Nephron (organoid): ENCODE measurements around the gene UBE2V1.

ENCODE experiments used
- H3K27ac Mint-ChIP-seq, 3 experiments: 2 replicates each; pipeline ENCODE4 v1.8.0; 2020; ENCODE audit warnings: mixed read lengths in 3 of 3, mild to moderate bottlenecking in 2 of 3, moderate library complexity in 1 of 3
- H3K27me3 Mint-ChIP-seq: 2 replicates; pipeline ENCODE4 v1.8.0; 2021; ENCODE audit warnings: low read depth, mild to moderate bottlenecking, moderate library complexity, mixed read lengths
- H3K36me3 Mint-ChIP-seq: 2 replicates; pipeline ENCODE4 v1.8.0; 2020; ENCODE audit warnings: low read depth, mixed read lengths
- H3K4me1 Mint-ChIP-seq: 2 replicates; pipeline ENCODE4 v1.8.0; 2020; ENCODE audit warnings: mixed read lengths
- H3K4me3 Mint-ChIP-seq, 3 experiments: 2 replicates each; pipeline ENCODE4 v1.8.0; 2020; ENCODE audit warnings: mild to moderate bottlenecking in 3 of 3, mixed read lengths in 3 of 3, moderate library complexity in 2 of 3
- H3K9me3 Mint-ChIP-seq: 2 replicates; pipeline ENCODE4 v1.8.0; 2020; ENCODE audit warnings: mixed read lengths
- CTCF ChIP-seq, 3 experiments: fragments of 200-600 bp; sonication (generic); IDR thresholded peaks; one replicate each; pipeline ENCODE4 v1.5.0; 2021; ENCODE audit warnings: antibody characterized with exemption in 3 of 3; ENCODE audit not compliant: unreplicated experiment in 3 of 3

The UBE2V1 gene

GRCh38 chr20:50050660-50051308, 62.2 kb downstream of the UBE2V1 start:
- H3K4me1 Mint-ChIP-seq = peaks cover 46% of the 10 kb centered on the region
- no peaks in the 10 kb centered on the region for H3K27me3 Mint-ChIP-seq
- no peaks in the 10 kb centered on the region for H3K9me3 Mint-ChIP-seq
- no peak overlapping the region for H3K4me3 Mint-ChIP-seq
- no peak for TF ChIP-seq CTCF (IDR thresholded peaks at IDR 0.05; ENCODE audit: unreplicated experiment in 3 of 3)
- no peaks in the 10 kb centered on the region for H3K36me3 Mint-ChIP-seq
- H3K27ac Mint-ChIP-seq = peak overlapping the region; percentile 40 to 58 (median 51)

GRCh38 chr20:50050214-50050613, 62.7 kb downstream of the UBE2V1 start:
- no peaks in the 10 kb centered on the region for H3K9me3 Mint-ChIP-seq
- no peak overlapping the region for H3K4me3 Mint-ChIP-seq
- no peaks in the 10 kb centered on the region for H3K36me3 Mint-ChIP-seq
- TF ChIP-seq CTCF (IDR thresholded peaks at IDR 0.05; ENCODE audit: unreplicated experiment in 3 of 3) = no peak
- H3K27ac Mint-ChIP-seq = peak overlapping the region in 2 of 3 experiments; percentile 51 to 58
- peaks cover 40% of the 10 kb centered on the region for H3K4me1 Mint-ChIP-seq
- H3K27me3 Mint-ChIP-seq = no peaks in the 10 kb centered on the region

- Mint-ChIP-seq H3K36me3 (no peaks in the 10 kb centered on the region), H3K9me3 (no peaks in the 10 kb centered on the region), H3K4me1 (peaks cover 35% of the 10 kb centered on the region), H3K27ac (peak overlapping the region; percentile 36 to 58 (median 51)), H3K27me3 (no peaks in the 10 kb centered on the region), H3K4me3 (no peak overlapping the region)
- TF ChIP-seq CTCF (IDR thresholded peaks at IDR 0.05; ENCODE audit: unreplicated experiment in 3 of 3) = no peak
These were observed 63.4 kb downstream of the UBE2V1 start for GRCh38 chr20:50049442-50050026.

- Mint-ChIP-seq H3K9me3 (no peaks in the 10 kb centered on the region), H3K4me3 (no peak overlapping the region), H3K27ac (peak overlapping the region; percentile 36 to 91 (median 47)), H3K36me3 (no peaks in the 10 kb centered on the region), H3K4me1 (peaks cover 26% of the 10 kb centered on the region), H3K27me3 (no peaks in the 10 kb centered on the region)
- no peak for TF ChIP-seq CTCF (IDR thresholded peaks at IDR 0.05; ENCODE audit: unreplicated experiment in 3 of 3)
These were observed 64.4 kb downstream of the UBE2V1 start for GRCh38 chr20:50048420-50049166.

GRCh38 chr20:50044353-50044960, 68.5 kb downstream of the UBE2V1 start:
- Mint-ChIP-seq H3K27me3 (no peaks in the 10 kb centered on the region), H3K36me3 (no peaks in the 10 kb centered on the region), H3K9me3 (no peaks in the 10 kb centered on the region), H3K27ac (no peak overlapping the region), H3K4me1 (peaks cover 29% of the 10 kb centered on the region), H3K4me3 (no peak overlapping the region)
- no peak for TF ChIP-seq CTCF (IDR thresholded peaks at IDR 0.05; ENCODE audit: unreplicated experiment in 3 of 3)
